Measurements from ENCODE around the gene GRIN3B. TPM values are rescaled to one million over a fixed set of nuclear protein-coding genes. Genes with fewer than 3 reads are reported as not detected.

GRIN3B gene
- total and polyA plus RNA-seq, 2 of the 4 experiments (the other 2 are of a cell fraction) = under 0.01 to 0.91 TPM

DNA sequence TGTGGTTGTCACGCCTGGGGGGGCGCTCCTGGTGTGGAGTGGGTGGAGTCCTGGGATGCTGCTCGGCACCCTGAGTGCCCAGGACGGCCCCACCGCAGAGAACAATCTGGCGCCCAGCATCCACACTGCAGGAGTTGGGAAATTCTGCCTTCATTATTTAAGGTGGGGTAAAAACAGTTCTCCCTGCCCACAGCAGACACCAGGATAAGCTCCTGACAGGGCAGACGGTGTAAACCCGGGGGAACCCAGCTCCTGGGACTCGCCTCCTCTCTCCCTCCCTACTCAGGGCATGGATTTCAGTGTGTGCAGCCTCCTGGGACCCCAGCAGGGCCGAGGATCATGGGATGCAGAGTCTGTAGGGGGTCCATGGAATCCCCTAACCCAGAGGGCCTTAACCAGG lies 23.7 kb upstream of the GRIN3B start:
- H4K91ac ChIP-seq (ENCODE audit: insufficient read depth, low read depth, low read length) = no peak overlapping the region
- H2BK120ac ChIP-seq (ENCODE audit: low read depth, low read length) = no peak overlapping the region
- H3K56ac ChIP-seq (ENCODE audit: extremely low read depth, insufficient read depth, low read length) = no peak overlapping the region
- no peak overlapping the region for H2AK5ac ChIP-seq (ENCODE audit: low read depth, low read length)
- H3K9ac ChIP-seq (ENCODE audit: low read depth, low read length) = no peak overlapping the region
- H3K27ac ChIP-seq (ENCODE audit: insufficient read depth, low read length) = no peak overlapping the region
- no peaks in the 10 kb centered on the region for H3K27me3 ChIP-seq (ENCODE audit: control insufficient read depth, insufficient read depth, low read length)
- H4K5ac ChIP-seq (ENCODE audit: low read depth, low read length) = no peak overlapping the region
- dilution Hi-C loops (cut with HindIII; ENCODE audit: low sequenced_read_pairs, unreplicated experiment) = no loop called here
- no peak overlapping the region for H2BK5ac ChIP-seq (ENCODE audit: low read depth, low read length, poor library complexity, severe bottlenecking)
- no peaks in the 10 kb centered on the region for H3K9me3 ChIP-seq (ENCODE audit: control insufficient read depth, insufficient read depth, low read length)
- no peak overlapping the region for H2AK9ac ChIP-seq (replicated peaks; ENCODE audit: low read depth, low read length, poor library complexity)
- H3K4ac ChIP-seq (ENCODE audit: low read depth, low read length) = no peak overlapping the region
- no peak overlapping the region for H3K14ac ChIP-seq (replicated peaks; ENCODE audit: low read depth, low read length)
- no peak overlapping the region for H2AFZ ChIP-seq (replicated peaks; ENCODE audit: low read length, poor library complexity)
- WGBS, 2 experiments (ENCODE audit: extremely low coverage in 2 of 2, insufficient read length in 1 of 2) = 80% methylated on average over 1 of the region's 10 CpGs; no CpG with 5 or more reads in 1 of the 2 experiments
- ChIA-PET CTCF (no interaction called here), POLR2A (ENCODE audit: unreplicated experiment) (no interaction called here)
- BruUV-seq (replicated peaks) = no TSS peak
- H3K18ac ChIP-seq (ENCODE audit: low read depth, low read length) = no peak overlapping the region
- H4K8ac ChIP-seq (ENCODE audit: low read depth in 2 of 2, low read length in 2 of 2) = no peak overlapping the region
- no peak overlapping the region for H2BK20ac ChIP-seq (ENCODE audit: low read depth, low read length)
- peaks cover 7% of the 10 kb centered on the region for H3K4me1 ChIP-seq (ENCODE audit: control insufficient read depth, insufficient read depth, low read length)
- peaks cover 20% of the 10 kb centered on the region for H3K36me3 ChIP-seq (ENCODE audit: control insufficient read depth, insufficient read depth, low read length)
- intact Hi-C loops (cut with micrococcal nuclease) = no loop called here
- in situ Hi-C loops (cut with MboI; ENCODE audit: low sequenced_read_pairs) = no loop called here
- DNase-seq = no peak
- no peak for ATAC-seq (ENCODE audit: low read depth)
- H3K9me1 ChIP-seq (ENCODE audit: insufficient read depth, low read length) = no peaks in the 10 kb centered on the region
- no peak overlapping the region for H3K4me2 ChIP-seq (ENCODE audit: low read depth, low read length)
- H2BK15ac ChIP-seq (ENCODE audit: low read depth, low read length) = no peak overlapping the region
- TF ChIP-seq MAZ (IDR thresholded peaks at IDR 0.05; ENCODE audit: borderline replicate concordance, low read depth, low read length) (no peak), SMC3 (IDR thresholded peaks at IDR 0.05; ENCODE audit: low read depth, low read length) (no peak), NFE2L2 (IDR thresholded peaks at IDR 0.05; ENCODE audit: low read depth, low read length) (no peak)
- peaks cover 4 to 7% of the 10 kb centered on the region in 2 experiments; a peak in 2 of 4 replicates for H3K79me1 ChIP-seq (ENCODE audit: low read depth in 1 of 2, low read length in 2 of 2)
- H3K4me3 ChIP-seq (ENCODE audit: insufficient read depth, low read depth, low read length) = no peak overlapping the region
- H3K23ac ChIP-seq (ENCODE audit: low read depth, low read length) = no peak overlapping the region
- H4K20me1 ChIP-seq (ENCODE audit: insufficient read depth, low read length) = no peaks in the 10 kb centered on the region

Data from IMR-90 (cell line).